NOMO-1 treated with dmso at 0.1 percent for 144 hours (cell line): Measurements from ENCODE around the gene GNPAT.
"Not testable (repeated sequence)": the region's sequence is repeated elsewhere in the genome, so short reads cannot be mapped to it uniquely, and the experiment has no call there.

Source experiments
- DNase-seq: peaks from one replicate; lab custom pipeline; 2025; ENCODE audit not compliant: unreplicated experiment; lab: John Stamatoyannopoulos, UW

GNPAT gene

GRCh38 chr1:231212301-231212700 lies 28.7 kb upstream of the GNPAT start:
- not testable (repeated sequence) for DNase-seq

- no peak for DNase-seq
These were observed 27.0 kb upstream of the GNPAT start for GRCh38 chr1:231213831-231214573.

GRCh38 chr1:231214918-231215680 lies 25.9 kb upstream of the GNPAT start:
- no peak for DNase-seq

DNA sequence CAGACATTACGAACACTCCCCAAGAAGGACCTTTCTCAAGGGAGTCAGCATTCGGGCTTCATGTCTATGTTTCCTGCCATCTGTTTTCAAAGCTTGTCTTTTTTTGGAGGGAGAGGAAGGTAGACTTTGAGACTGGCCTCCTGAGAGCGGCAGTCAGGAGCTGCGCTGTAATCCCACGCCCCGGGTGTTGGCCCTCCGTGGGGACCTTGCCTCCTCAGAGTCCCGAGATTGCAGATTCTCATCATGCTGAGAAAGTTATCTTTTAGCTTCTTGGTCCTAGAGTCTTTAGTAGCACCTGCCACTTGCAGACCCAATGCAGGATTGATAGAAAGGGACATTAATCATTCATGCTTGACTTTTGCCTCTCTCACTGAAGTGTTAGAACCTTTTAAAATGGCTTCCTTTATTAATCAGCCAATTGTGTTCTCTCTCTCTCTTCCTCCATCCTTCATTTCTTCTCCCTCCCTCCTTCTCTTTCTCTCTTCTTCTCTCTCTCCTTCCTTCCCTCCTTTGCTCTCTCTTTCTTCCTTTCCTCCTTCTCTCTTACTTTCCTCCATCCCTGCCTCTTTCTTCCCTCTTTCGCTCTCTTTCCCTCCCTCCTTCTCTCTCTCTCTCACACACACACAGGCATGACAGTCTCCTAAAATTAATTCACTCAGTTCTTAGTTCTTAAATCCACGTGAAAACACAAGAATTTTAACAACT lies 25.2 kb upstream of the GNPAT start:
- DNase-seq: no peak

DNA sequence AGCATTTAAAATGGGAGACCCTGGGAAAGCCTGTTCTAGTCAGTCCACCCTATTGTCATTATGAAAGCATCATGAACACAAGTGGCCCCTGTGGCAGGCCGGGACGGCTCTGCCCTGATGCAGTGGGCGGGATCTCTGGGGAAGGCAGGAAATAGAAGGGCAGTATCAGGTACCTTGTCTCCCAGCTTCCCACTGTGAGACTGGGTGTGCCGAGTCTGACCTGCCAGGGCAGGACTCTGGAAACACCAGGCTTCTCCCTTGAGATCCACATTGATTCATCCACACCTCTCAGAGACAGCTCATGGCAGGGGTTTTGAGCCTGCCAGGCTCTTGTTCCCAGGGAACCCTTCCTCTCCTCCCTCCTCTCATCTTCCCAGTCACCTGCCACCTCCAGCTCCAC lies 24.5 kb upstream of the GNPAT start:
- DNase-seq: no peak

GRCh38 chr1:231217056-231217455 lies 24.0 kb upstream of the GNPAT start:
- DNase-seq: no peak

- no peak for DNase-seq
These were observed 22.9 kb upstream of the GNPAT start for GRCh38 chr1:231218078-231218477.

DNA sequence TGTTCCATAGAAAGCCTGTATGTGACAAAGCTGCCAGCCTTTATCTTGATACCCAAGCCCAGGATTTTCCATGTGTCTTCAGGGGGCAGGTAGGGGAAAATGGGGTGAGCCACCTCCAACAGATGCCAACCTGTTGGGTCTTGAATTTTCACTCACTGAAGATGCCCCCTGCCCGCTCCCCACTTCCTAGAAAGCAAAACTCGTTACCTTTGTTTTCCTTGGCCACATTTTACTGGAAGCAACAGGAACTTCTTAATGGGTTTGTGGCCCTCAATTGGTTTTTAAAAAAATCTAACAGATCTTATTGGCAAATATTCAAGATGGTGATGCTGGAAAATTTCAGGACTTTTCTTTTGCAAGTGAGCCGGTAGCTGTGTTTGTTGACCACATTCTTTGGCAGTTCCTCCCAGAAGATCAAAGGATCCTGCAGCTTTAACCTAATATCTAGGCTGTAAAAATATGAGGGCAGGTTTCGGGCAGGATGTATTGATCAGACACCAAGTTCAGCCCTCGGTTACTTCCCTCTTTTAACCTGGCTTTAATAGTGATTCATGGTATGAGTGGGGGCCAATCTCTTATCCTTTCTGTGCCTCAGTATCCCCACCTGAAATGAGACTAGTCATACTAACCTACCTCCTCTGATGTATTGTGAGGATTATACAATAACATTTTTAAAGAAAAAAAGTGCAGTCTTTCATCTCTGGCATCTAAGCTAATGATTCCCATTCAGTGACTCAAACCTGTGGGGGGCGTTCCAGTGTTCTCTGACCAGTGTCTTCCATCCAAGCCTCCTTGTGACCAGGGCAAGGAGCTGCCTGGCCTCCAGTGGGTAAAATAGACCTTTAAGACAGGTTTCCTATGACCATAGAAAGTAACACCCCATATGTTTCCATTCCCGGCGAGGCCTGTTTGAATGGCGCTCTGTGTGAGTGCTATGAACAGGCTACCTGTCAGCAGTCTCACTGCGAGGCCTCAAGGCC lies 21.3 kb upstream of the GNPAT start:
- no peak for DNase-seq

- no peak for DNase-seq
These were observed 20.2 kb upstream of the GNPAT start for GRCh38 chr1:231220801-231221200.

DNA sequence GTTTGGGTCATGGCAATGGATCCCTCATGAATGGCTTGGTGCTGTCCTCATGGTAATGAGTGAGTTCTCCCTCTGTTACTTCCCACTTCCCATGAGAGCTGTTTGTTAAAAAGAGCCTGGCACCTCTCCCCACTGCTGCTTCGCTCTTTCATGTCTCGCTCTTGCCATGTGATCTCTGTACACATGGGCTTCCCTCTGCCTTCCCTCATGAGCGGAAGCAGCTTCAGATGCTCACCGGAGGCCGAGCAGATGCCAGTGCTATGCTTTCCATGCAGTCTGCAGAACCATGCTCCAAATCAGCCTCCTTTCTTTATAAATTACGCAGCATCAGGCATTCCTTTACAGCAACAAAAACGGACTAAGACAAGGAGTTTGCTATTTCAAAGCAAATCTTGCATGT lies 14.9 kb upstream of the GNPAT start:
- no peak for DNase-seq

DNA sequence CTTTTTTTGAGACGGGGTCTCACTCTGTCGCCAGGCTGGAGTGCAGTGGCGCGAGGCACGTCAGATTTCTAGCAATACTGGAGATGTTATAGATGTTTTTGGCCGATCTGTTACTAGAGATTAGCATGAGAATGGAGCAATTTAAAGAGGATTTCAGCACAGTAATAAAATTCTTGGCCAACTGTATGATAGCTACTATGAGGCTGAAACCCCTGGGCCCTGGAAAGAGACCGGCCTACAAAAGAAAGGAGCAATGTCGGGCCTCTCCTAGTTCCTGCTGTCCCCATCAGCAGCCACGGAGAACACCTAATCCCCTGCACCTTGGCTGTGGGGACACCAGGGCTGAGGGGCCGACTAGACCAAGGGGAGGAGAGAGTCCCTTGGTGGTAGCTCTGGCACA lies 9.5 kb upstream of the GNPAT start:
- DNase-seq: no peak

DNA sequence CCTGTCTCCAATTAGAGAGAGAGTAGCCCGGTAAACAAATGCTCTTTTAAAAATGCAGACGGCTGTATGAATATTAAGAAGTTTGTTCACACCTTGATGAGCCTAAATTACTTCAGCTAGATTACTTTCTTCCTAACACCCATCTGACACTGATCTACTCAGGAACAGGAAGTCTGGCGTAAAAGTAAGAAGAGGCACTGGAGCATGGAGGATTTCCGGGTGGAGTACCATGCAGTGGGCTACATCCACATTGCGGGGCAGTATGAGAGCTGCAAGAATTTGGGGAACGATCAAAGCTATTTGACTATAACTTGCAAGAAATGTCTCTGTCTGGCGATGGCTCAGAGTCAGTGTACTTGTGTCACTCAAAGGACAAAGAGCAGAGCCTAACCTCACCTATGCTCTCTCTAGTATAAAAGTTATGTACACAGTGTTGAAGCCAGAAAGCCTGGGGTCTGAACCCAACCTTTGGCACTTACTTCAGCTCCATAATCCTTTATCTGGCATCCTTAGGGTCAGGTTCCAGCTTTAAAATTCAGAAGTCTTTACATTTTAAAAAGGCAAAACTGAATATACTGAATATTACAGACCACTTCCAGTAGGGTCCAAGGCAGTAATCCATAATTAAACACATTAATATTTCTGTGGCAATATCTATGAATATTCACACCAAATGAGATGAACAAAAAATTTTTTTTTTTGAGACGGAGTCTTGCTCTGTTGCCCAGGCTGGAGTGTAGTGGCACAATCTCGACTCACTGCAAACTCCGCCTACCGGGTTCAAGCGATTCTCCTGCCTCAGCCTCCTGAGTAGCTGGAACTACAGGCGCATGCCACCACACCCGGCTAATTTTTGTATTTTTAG lies 7.9 kb upstream of the GNPAT start:
- no peak for DNase-seq

DNA sequence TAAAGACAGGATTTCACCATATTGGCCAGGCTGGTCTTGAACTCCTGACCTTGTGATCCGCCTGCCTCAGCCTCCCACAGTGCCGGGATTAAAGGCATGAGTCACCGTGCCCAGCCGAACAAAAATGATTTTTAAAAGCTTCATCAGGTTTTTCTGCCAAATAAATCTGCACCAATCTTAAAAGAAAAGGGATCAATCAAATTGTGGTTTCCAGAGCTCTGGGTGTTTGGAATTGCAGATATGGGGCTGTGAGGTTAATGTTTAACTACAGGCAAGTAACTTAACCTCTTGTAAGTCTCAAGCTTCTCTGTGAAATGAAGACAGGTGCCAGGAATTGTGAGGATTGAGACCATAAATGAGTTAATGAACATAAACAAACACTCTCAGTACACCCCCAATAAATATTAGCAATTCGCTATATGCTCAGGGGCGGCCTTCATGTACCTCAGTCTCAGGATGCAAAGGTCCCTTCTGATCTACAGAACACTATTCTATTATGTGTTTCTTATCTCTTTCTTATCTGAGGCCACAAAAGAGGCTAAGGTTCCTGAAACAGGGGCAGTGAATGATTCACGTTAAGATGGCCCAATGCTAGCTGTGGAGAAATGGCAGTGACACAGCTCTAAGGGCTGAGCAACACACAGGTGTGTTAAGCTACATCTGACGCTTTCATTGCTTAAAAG lies 7.1 kb upstream of the GNPAT start:
- no peak for DNase-seq

DNA sequence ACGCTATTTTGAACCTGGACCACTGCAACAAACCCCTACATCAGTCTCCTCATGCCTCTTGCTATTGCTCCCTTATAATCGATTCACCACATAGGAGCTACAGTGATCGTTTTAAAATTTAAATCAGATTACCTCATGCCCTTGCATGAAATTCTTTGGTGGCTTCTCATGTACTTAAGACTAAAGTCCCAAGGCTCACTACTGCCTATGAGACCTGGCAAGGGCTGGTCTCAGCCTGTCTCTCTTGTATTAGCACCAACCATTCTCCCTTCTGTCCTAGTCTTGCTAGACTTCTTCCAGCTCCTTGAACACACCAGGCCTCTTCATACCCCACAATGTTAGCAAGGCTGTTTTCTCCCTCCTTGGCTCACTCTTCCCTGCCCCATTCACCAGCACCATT lies 6.5 kb upstream of the GNPAT start:
- no peak for DNase-seq

GRCh38 chr1:231235526-231236207 lies 5.3 kb upstream of the GNPAT start:
- no peak for DNase-seq

DNA sequence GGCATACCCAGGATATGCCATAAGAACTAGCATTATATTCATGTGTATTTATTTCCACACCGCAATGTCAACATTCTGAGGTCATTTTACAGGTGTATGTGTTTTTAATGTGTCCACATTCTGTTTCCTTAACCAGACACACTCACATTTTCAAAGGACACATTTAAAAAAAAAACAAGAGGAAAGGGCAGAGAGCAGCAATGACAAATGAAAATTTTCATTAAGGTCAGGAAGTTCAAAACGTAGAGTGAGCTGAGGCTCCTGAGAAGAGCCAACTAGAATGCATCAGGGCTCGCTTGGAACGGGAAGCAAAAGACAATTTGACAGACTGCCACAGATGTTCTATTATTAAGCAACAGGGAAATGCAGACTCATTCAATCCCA lies 4.8 kb upstream of the GNPAT start:
- no peak for DNase-seq

DNA sequence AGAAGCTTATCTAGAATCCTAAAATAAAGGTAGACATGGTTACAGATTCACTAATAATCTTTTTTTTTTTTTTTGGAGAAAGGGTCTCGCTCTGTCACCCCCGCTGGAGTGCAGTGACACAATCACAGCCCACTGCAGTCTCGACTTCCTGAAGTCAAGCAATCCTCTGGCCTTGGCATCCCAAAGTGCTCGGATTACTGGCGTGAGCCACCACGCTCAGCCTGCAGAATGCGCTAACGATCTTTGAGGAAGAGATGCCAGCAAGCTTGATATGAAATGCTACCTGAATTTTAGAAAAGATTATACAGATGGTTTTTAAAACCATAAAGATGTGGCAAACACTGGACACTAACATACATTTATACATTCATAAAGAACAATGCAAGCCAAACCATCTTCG lies 4.1 kb upstream of the GNPAT start:
- no peak for DNase-seq

- no peak for DNase-seq
These were observed 2.7 kb upstream of the GNPAT start for GRCh38 chr1:231238298-231238697.

DNA sequence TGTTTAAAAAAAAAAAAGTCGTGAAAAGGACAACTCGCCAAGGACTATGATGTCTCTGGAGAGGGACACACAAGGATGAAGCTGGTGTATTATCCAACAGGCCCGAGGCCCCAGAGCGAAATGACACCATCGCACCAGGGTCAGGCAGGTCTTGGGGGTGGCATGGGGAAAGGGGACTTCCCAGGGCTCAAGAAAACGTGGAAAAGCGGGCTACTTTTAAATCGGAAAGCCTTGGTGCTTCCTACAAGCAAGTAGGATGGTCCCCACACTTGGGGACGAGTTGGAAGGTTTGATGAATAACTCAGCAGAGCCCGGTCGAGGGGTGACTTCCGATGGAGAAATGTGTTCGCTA lies 505 bp upstream of the GNPAT start:
- no peak for DNase-seq
